NCI-H1694 treated with DMSO at 0.1 percent for 48 hours (cell line): ENCODE data around the gene RPH3AL.
"Not testable (repeated sequence)": the region's sequence is repeated elsewhere in the genome, so short reads cannot be mapped to it uniquely, and the experiment has no call there.

Experiments
- DNase-seq: peaks from one replicate; lab custom pipeline; 2025; lab: John Stamatoyannopoulos, UW

RPH3AL gene

DNA sequence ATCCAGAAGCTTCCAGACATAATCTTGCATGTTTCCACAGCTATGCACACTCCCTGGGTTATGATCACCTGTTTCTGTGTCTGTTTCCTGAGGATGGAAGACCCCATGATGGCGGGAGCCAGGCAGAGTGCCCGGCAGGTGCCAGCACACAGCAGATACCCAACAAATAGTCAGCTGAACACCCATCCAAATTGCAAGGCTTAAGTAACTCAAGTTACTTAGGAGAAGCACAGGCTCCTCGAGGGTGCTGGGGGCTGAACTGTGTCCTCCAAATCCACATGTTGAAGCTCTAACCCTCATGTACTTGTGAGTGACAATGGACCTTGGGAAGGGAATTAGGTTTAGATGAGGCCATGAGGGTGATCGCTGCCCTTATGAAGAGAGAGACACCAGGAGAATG, 91.7 kb downstream of the RPH3AL start:
- no peak for DNase-seq

GRCh38 chr17:260031-260791, 92.4 kb downstream of the RPH3AL start:
- DNase-seq: no peak

DNA sequence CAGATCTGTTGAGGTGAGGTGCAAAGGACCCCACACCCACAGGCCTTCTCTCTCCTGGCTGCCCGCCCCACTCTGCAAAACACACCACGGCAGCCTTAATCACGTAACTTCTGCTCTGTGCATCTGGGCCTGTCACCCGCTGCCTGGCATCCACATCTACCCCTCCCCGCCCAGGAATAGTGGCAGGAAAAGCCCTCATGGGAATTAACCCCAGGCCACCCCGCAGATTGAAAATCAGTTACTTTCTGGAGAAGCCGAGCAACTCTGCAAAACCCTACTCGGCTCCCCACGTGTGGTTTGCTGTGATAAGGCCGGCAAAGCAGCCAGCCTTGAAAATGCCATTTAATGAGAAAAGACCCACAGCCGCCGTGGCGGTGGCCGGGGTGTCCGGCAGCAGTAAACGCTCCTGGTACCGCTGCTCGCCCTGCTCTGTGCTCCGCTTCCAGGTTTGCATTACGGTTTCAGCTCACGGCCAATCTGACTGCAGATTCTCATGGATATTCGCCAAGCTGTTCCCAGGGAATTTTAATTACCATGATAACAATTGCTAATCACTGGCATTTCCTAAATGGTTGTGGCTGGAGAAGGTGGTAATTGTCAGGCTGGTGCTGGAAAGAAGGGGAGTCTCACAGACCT, 93.1 kb downstream of the RPH3AL start:
- peak; percentile 11 for DNase-seq

GRCh38 chr17:258906-259305, 93.7 kb downstream of the RPH3AL start:
- DNase-seq: no peak

DNA sequence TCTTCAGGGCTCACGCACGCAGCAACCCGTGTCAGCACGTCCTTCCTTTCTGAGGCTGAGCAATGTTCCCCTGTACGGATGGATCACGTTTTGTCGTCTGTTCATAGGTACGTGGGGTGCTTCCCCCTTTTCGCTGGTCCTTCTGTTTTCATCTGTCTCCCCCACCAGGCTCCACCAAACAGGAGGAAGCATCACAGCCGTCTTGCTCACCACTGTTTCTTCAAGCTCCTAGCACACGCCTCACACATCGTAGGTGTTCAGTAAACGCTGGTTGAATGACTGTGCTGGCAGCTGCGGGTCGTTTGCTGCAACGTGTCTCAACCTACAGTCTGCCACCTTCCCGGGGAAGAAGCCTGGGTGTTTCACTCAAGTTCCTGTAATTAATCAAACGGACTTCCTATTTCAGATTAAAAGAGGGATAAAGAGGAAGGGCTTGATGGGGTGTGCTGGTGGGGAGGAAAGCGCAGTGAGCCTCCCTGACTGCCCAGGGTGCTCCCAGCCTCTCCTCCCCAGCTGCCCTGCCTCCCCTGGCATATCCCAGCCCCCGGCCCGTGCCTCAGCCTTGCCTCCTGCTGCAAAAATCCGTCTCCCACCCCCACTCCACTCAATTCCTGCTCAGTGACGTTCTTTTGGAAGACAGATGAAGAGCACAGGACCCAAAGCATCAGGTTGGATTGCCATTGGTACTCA, 94.4 kb downstream of the RPH3AL start:
- no peak for DNase-seq

GRCh38 chr17:253091-253846, 99.3 kb downstream of the RPH3AL start:
- no peak for DNase-seq

- DNase-seq: no peak
These were observed 100.2 kb downstream of the RPH3AL start for GRCh38 chr17:252456-252855.

GRCh38 chr17:251531-251930, 101.1 kb downstream of the RPH3AL start:
- no peak for DNase-seq

- DNase-seq: no peak
These were observed 101.9 kb downstream of the RPH3AL start for GRCh38 chr17:250487-251300.

- DNase-seq: no peak
These were observed 103.2 kb downstream of the RPH3AL start for GRCh38 chr17:249236-249993.

GRCh38 chr17:248337-249235, 104.0 kb downstream of the RPH3AL start:
- no peak for DNase-seq

GRCh38 chr17:247767-248166, 104.8 kb downstream of the RPH3AL start:
- no peak for DNase-seq

GRCh38 chr17:246851-247421, 105.7 kb downstream of the RPH3AL start:
- no peak for DNase-seq

- DNase-seq: no peak
These were observed 106.4 kb downstream of the RPH3AL start for GRCh38 chr17:246226-246625.

DNA sequence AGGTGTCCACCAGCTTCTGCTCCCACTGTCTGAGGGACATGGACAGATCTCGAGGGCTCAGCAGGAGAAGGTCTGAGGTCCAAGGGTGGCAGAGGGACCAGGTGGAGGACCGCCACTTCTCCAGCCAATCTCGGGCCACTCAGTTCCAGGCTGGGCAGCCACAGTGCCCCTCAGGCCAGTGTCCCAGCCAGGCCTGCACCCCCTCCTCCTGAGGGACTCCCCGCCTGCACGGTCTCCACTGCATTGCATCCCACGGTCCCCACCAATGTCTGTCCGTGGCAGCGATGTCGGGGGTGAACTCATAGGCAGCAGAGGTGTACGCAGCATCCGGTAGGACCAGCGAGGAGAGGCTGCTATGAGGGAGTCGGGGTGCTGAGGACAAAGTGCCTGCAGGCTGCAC, 107.0 kb downstream of the RPH3AL start:
- DNase-seq: no peak

DNA sequence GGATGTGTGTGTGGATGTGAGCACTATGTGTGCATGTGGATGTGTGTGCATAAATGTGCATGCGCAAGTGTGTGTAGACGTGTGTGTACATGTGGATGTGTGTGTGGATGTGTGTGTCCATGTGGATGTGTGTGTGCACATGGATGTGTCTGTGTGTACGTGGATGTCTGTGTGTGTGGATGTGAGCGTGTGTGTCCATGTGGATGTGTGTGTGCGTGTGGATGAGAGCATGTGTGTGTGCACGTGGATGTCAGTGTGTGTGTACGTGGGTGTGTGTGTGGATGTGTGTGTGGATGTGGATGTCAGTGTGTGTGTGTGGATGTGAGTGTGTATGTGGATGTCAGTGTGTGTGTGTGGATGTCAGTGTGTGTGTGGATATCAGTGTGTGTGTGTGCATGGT, 107.6 kb downstream of the RPH3AL start:
- no peak for DNase-seq

GRCh38 chr17:243924-244323, 108.7 kb downstream of the RPH3AL start:
- DNase-seq: not testable (repeated sequence)

GRCh38 chr17:238964-239259, 113.7 kb downstream of the RPH3AL start:
- DNase-seq: no peak

GRCh38 chr17:238071-238963, 114.3 kb downstream of the RPH3AL start:
- no peak for DNase-seq
